LNCAP (cell line): ENCODE measurements around the gene NDUFB11.

Experiments used
- CTCF ChIP-seq: fragments of 450-650 bp; IDR thresholded peaks from 2 replicates; pipeline ENCODE4 v1.5.1; 2017; ENCODE audit warnings: mild to moderate bottlenecking

NDUFB11 gene

GRCh38 chrX:47166126-47166525 lies 21.6 kb upstream of the NDUFB11 start:
- TF ChIP-seq CTCF: no peak

- TF ChIP-seq CTCF: no peak
These were observed 19.9 kb upstream of the NDUFB11 start for GRCh38 chrX:47164420-47164819.

- no peak for TF ChIP-seq CTCF
These were observed 18.6 kb upstream of the NDUFB11 start for GRCh38 chrX:47162927-47163583.

- no peak for TF ChIP-seq CTCF
These were observed 16.3 kb upstream of the NDUFB11 start for GRCh38 chrX:47160781-47161180.

- TF ChIP-seq CTCF: no peak
These were observed 14.3 kb upstream of the NDUFB11 start for GRCh38 chrX:47158781-47159180.

GRCh38 chrX:47158131-47158530 lies 13.6 kb upstream of the NDUFB11 start:
- TF ChIP-seq CTCF: no peak

GRCh38 chrX:47156611-47157520 lies 12.4 kb upstream of the NDUFB11 start:
- no peak for TF ChIP-seq CTCF
